HCT116 (cell line): Measurements from ENCODE around the gene BBS9. TPM values are rescaled to one million over a fixed set of nuclear protein-coding genes. Genes with fewer than 3 reads are reported as not detected.

ENCODE experiments used
- ATAC-seq: fragments of 200-7000 bp; cut with Tn5 transposase; 2 replicates; pipeline ENCODE4 v1.9.1; 2020; ENCODE audit warnings: mild to moderate bottlenecking, moderate library complexity
- BruUV-seq: library from RNA; stranded (reverse); fragments of 400-500 nt; replicated peaks from 2 replicates; lab custom pipeline; 2021; lab: Mats Ljungman, UMichigan
- CTCF ChIA-PET: fragments of 300-600 bp; sonication (Branson Sonifier 250); formaldehyde crosslinking; loops from one replicate; lab custom pipeline; 2021; ENCODE audit warnings: antibody characterized with exemption; lab: Charles Lee
- POLR2A ChIA-PET: fragments of 300-600, 350-600 bp; sonication (Branson Sonifier 250); formaldehyde crosslinking; loops from one replicate; lab custom pipeline; 2021; ENCODE audit warnings: antibody characterized with exemption; lab: Charles Lee
- RAD21 ChIA-PET, 2 experiments: fragments of 300-600 bp; sonication (Branson Sonifier 250); formaldehyde crosslinking; loops; one replicate each; lab custom pipeline; 2023; ENCODE audit warnings: low total read pairs in 2 of 2; ENCODE audit not compliant: uncharacterized antibody in 2 of 2, unreplicated experiment in 2 of 2, low non-redundant PET in 1 of 2; lab: Charles Lee
- DNase-seq: peaks from one replicate; pipeline ENCODE4 v3.0.0-alpha.2; 2010; ENCODE audit warnings: low read depth, low spot score
- H2AFZ ChIP-seq: fragments of 200-600 bp; shearing (Covaris generic), sonication (generic); 2 replicates; pipeline ENCODE4 v1.6.1; 2017; ENCODE audit warnings: low read depth, mixed run types, mixed read lengths, antibody characterized with exemption, low read length; ENCODE audit not compliant: poor library complexity, severe bottlenecking
- H3K27ac ChIP-seq: 2 replicates; pipeline ENCODE4 v1.5.1; 2012; ENCODE audit warnings: low read depth, low read length
- H3K27me3 ChIP-seq: fragments of 200-600 bp; sonication (generic); 2 replicates; pipeline ENCODE4 v1.6.1; 2016; ENCODE audit warnings: mixed run types, low read length, mixed read lengths; ENCODE audit not compliant: insufficient read depth
- H3K36me3 ChIP-seq, 2 experiments: fragments of 200-500 bp in 1 of 2; fragments of 200-600 bp in 1 of 2; sonication (Bioruptor generic) in 1 of 2; sonication (generic) in 1 of 2; 2 replicates each; pipeline versions ENCODE4 v1.5.1 to v1.6.1; 2014 to 2016; ENCODE audit warnings: low read length in 2 of 2, inconsistent platforms in 1 of 2, mixed read lengths in 1 of 2, mixed run types in 1 of 2; ENCODE audit not compliant: insufficient read depth in 2 of 2, control insufficient read depth in 1 of 2
- H3K4me1 ChIP-seq, 2 experiments: fragments of 200-600 bp in 1 of 2; sonication (generic) in 1 of 2; 2 replicates each; pipeline versions ENCODE4 v1.5.1 to v1.6.1; 2012 to 2017; ENCODE audit warnings: low read length in 2 of 2, inconsistent platforms in 1 of 2, mild to moderate bottlenecking in 1 of 2, mixed read lengths in 1 of 2, mixed run types in 1 of 2, moderate library complexity in 1 of 2; ENCODE audit not compliant: insufficient read depth in 2 of 2, control insufficient read depth in 1 of 2
- H3K4me2 ChIP-seq: fragments of 200-600 bp; sonication (generic); 2 replicates; pipeline ENCODE4 v1.6.1; 2017; ENCODE audit warnings: mixed run types, low read length, mixed read lengths
- H3K4me3 ChIP-seq, 2 experiments: fragments of 200-600 bp in 1 of 2; sonication (generic) in 1 of 2; replicated peaks in 1 of 2; 2 replicates each; pipeline ENCODE4 v1.5.1; 2011 to 2016; ENCODE audit warnings: low read length in 2 of 2, control low read depth in 1 of 2, low read depth in 1 of 2, mild to moderate bottlenecking in 1 of 2, mixed read lengths in 1 of 2, mixed run types in 1 of 2
- H3K79me2 ChIP-seq: fragments of 200-600 bp; sonication (generic); 2 replicates; pipeline ENCODE4 v1.6.1; 2017; ENCODE audit warnings: mild to moderate bottlenecking, mixed run types, low read length, moderate library complexity, mixed read lengths; ENCODE audit not compliant: insufficient read depth
- H3K9ac ChIP-seq: fragments of 200-600 bp; sonication (generic); 2 replicates; pipeline ENCODE4 v1.6.1; 2016; ENCODE audit warnings: low read length, mixed read lengths
- H3K9me2 ChIP-seq: fragments of 200-600 bp; sonication (generic), shearing (Covaris generic); 2 replicates; pipeline ENCODE4 v1.6.1; 2017; ENCODE audit warnings: mixed run types, mild to moderate bottlenecking, moderate library complexity; ENCODE audit not compliant: insufficient read depth
- H3K9me3 ChIP-seq, 2 experiments: fragments of 200-500 bp in 1 of 2; fragments of 200-600 bp in 1 of 2; sonication (Bioruptor generic) in 1 of 2; sonication (generic) in 1 of 2; 2 replicates each; pipeline ENCODE4 v1.6.1; 2014 to 2017; ENCODE audit warnings: low read length in 2 of 2, mixed read lengths in 2 of 2, inconsistent platforms in 1 of 2, low read depth in 1 of 2, mild to moderate bottlenecking in 1 of 2, mixed run types in 1 of 2, moderate library complexity in 1 of 2; ENCODE audit not compliant: control insufficient read depth in 1 of 2, insufficient read depth in 1 of 2
- H4K20me1 ChIP-seq: fragments of 200-600 bp; sonication (generic), shearing (Covaris generic); 2 replicates; pipeline ENCODE4 v1.6.1; 2017; ENCODE audit warnings: mixed run types, mild to moderate bottlenecking, moderate library complexity; ENCODE audit not compliant: insufficient read depth
- CBX3 ChIP-seq: IDR thresholded peaks from 2 replicates; pipeline ENCODE4 v1.6.1; 2012; ENCODE audit warnings: low read depth
- CEBPB ChIP-seq: IDR thresholded peaks from 2 replicates; pipeline ENCODE4 v1.6.1; 2012; ENCODE audit warnings: low read depth
- EGR1 ChIP-seq: IDR thresholded peaks from 2 replicates; pipeline ENCODE4 v1.6.1; 2012; ENCODE audit warnings: low read depth
- ELF1 ChIP-seq: IDR thresholded peaks from 2 replicates; pipeline ENCODE4 v1.6.1; 2012; ENCODE audit warnings: low read depth, borderline replicate concordance
- EZH2phosphoT487 ChIP-seq: fragments of 200-600 bp; IDR thresholded peaks from 2 replicates; pipeline ENCODE4 v1.6.1; 2018; ENCODE audit warnings: antibody characterized with exemption, borderline replicate concordance
- FOSL1 ChIP-seq: IDR thresholded peaks from 2 replicates; pipeline ENCODE4 v1.6.1; 2012; ENCODE audit warnings: low read depth
- MAX ChIP-seq: IDR thresholded peaks from 2 replicates; pipeline ENCODE4 v1.6.1; 2012
- POLR2A ChIP-seq: IDR thresholded peaks from 2 replicates; pipeline ENCODE4 v1.7.0; 2011; ENCODE audit warnings: borderline replicate concordance; ENCODE audit not compliant: insufficient read depth, insufficient read length; ENCODE audit errors: extremely low read depth
- SP1 ChIP-seq: IDR thresholded peaks from 2 replicates; pipeline ENCODE4 v1.6.1; 2012; ENCODE audit warnings: low read depth
- SRF ChIP-seq: IDR thresholded peaks from 2 replicates; pipeline ENCODE4 v1.6.1; 2012; ENCODE audit warnings: low read depth
- TCF7L2 ChIP-seq: IDR thresholded peaks from 2 replicates; pipeline ENCODE4 v1.7.0; 2011; ENCODE audit warnings: borderline replicate concordance, inconsistent platforms; ENCODE audit not compliant: insufficient read depth, insufficient read length; ENCODE audit errors: extremely low read depth
- intact Hi-C: fragments of 100-400 bp; cut with micrococcal nuclease; formaldehyde crosslinking; loops from 2 replicates; pipeline ENCODE4 v1.10.0; 2022
- total RNA-seq: library from RNA; stranded (reverse); gene quantifications from one replicate; pipeline ENCODE4 v1.2.1, GENCODE V29; 2021; ENCODE audit not compliant: unreplicated experiment
- TF ChIP-seq, protein P1 (sequence below): IDR thresholded peaks from 2 replicates; pipeline ENCODE4 v1.6.1; 2012; ENCODE audit warnings: low read depth

The BBS9 gene
- total RNA-seq, 1 experiment from 2014 or later: 7.1 TPM

- ChIA-PET CTCF (interaction anchor here (0.9 kb wide), 1 partner anchor 44 kb away, joined by 4 read pairs; no protein-coding TSS in a partner anchor), POLR2A (no interaction called here), RAD21 (no interaction called here)
- Histone ChIP-seq H3K79me2 (no peaks in the 10 kb centered on the region), H3K9me2 (no peaks in the 10 kb centered on the region), H2AFZ (no peak overlapping the region), H3K4me1 (no peaks in the 10 kb centered on the region), H3K36me3 (no peaks in the 10 kb centered on the region), H4K20me1 (no peaks in the 10 kb centered on the region), H3K9ac (no peak overlapping the region), H3K4me2 (no peak overlapping the region), H3K4me3 (no peak overlapping the region), H3K27me3 (no peaks in the 10 kb centered on the region), H3K9me3 (no peaks in the 10 kb centered on the region), H3K27ac (no peak overlapping the region)
- intact Hi-C loops: no loop called here
- no peak for ATAC-seq
- TF ChIP-seq SP1 (no peak), SRF (no peak), CEBPB (no peak), TCF7L2 (no peak), EZH2phosphoT487 (no peak), POLR2A (no peak), FOSL1 (no peak), ELF1 (no peak), EGR1 (no peak)
- no peak for DNase-seq
- no TSS peak for BruUV-seq
These were observed 373.6 kb downstream of the BBS9 start for GRCh38 chr7:33503014-33503413.

- TF ChIP-seq, protein P1, sequence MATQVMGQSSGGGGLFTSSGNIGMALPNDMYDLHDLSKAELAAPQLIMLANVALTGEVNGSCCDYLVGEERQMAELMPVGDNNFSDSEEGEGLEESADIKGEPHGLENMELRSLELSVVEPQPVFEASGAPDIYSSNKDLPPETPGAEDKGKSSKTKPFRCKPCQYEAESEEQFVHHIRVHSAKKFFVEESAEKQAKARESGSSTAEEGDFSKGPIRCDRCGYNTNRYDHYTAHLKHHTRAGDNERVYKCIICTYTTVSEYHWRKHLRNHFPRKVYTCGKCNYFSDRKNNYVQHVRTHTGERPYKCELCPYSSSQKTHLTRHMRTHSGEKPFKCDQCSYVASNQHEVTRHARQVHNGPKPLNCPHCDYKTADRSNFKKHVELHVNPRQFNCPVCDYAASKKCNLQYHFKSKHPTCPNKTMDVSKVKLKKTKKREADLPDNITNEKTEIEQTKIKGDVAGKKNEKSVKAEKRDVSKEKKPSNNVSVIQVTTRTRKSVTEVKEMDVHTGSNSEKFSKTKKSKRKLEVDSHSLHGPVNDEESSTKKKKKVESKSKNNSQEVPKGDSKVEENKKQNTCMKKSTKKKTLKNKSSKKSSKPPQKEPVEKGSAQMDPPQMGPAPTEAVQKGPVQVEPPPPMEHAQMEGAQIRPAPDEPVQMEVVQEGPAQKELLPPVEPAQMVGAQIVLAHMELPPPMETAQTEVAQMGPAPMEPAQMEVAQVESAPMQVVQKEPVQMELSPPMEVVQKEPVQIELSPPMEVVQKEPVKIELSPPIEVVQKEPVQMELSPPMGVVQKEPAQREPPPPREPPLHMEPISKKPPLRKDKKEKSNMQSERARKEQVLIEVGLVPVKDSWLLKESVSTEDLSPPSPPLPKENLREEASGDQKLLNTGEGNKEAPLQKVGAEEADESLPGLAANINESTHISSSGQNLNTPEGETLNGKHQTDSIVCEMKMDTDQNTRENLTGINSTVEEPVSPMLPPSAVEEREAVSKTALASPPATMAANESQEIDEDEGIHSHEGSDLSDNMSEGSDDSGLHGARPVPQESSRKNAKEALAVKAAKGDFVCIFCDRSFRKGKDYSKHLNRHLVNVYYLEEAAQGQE: no peak
- no peak for TF ChIP-seq EGR1
- TF ChIP-seq CBX3: no peak
- TF ChIP-seq MAX: no peak
- TF ChIP-seq, all 23 proteins: peak for 0
- ChIA-PET RAD21 (no interaction called here), CTCF (no interaction called here), POLR2A (no interaction called here)
- no peaks in the 10 kb centered on the region for H3K79me2 ChIP-seq
- DNase-seq: no peak
- no TSS peak for BruUV-seq
- ATAC-seq: no peak
- no peaks in the 10 kb centered on the region for H3K36me3 ChIP-seq
- H3K27me3 ChIP-seq: no peaks in the 10 kb centered on the region
- no peak overlapping the region for H3K4me2 ChIP-seq
- H3K4me3 ChIP-seq: no peak overlapping the region
- H2AFZ ChIP-seq: no peak overlapping the region
- intact Hi-C loops: no loop called here
- H3K9ac ChIP-seq: no peak overlapping the region
- H3K9me2 ChIP-seq: no peaks in the 10 kb centered on the region
- H4K20me1 ChIP-seq: no peaks in the 10 kb centered on the region
- no peaks in the 10 kb centered on the region for H3K9me3 ChIP-seq
- H3K4me1 ChIP-seq: no peaks in the 10 kb centered on the region
- no peak overlapping the region for H3K27ac ChIP-seq
These were observed 374.4 kb downstream of the BBS9 start for GRCh38 chr7:33503736-33504135.
